ENCODE results near the gene NUP210L.
"Not testable (repeated sequence)": the region's sequence is repeated elsewhere in the genome, so short reads cannot be mapped to it uniquely, and the experiment has no call there.

Gene NUP210L

DNA sequence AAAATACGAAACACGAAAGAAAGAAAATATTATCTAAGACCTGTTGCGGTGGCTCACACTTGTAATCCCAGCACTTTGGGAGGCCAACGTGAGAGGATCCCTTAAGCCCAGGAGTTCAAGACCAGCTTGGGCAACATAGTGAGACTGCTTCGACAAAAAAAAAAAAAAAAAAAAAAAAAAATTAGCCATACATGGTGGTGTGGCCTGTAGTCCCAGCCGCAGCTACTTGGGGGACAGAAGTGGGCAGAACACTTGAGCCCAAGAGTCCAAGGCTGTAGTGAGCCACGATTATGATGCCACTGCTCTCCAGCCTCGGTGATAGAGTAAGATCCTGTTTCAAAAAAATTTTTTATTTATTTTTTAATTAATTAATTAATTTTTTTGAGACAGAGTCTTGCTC is 167.3 kb downstream of the NUP210L start:
- no peak for DNase-seq

DNA sequence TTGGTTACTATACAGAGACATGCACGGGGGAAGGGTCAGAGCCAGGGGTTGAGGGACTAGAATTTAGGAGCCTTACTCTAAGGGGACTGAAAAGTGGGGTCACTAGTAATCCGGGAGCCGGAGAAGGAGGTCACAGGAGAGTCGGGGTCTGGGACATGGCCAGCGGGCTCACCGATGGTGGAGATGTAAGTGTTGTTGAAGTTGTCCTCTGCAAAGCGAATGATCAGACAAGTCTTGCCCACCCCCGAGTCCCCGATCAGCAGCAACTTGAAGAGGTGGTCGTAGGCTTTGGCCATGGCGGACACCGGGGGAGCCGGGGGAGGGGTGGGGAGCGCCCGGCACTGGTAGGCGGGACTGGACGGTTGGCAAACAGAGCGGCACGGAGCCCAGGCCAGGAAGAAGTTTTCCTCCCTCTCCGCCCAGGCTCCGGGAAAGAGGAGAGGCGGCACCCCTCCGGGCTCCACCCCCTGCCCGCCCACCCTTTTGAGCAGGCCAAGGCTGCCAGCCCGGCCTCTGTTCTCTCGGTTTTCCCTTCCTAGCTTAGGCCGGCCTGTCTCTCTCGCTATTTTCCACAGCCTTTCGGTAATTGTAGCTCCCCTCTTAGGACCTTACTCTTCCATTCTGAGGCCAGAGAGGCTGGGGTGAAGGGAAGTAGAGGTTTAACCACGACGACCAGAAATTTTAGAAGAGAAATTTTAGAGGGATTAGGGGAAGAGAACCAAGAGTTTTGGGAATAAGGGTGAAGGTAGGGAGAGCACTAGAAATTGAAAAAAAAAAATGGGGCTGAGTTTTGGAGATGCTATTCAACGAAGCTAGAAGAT is 168.7 kb downstream of the NUP210L start, which contains the start of gene RAB13:
TSS of gene RAB13 (minus strand) at position 399 of the 821 bp plus-strand sequence. CDS start at position 296, 103 bp downstream.
- DNase-seq: peak; percentile 92

DNA sequence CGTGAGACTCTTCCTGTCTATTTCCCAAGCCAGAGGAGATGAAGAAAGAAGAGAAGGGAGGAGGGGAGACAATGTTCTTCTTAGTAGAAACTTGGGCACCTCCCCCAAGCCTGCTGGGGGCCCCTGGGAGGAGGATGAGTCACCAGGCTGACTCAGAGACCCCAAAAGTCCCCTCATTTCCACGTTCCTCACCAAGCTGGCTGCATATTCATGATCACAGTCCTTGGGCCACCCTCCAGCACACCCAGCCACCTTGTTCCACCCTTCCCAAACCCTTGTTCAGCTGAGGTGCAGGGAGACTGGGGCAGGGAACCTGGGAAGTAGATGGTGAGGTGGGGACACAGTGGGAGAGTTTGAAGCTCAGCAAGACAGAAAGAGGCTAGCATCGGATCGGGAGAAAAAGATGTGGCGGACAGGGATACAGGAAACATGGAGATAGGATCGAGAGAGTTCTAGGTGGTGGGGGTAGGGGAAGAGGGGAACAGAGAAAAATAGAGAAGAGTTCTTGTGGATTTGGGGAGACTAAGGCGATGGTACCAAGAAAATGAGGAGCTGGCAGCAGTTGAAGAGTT is 169.4 kb downstream of the NUP210L start:
- DNase-seq: no peak

DNA sequence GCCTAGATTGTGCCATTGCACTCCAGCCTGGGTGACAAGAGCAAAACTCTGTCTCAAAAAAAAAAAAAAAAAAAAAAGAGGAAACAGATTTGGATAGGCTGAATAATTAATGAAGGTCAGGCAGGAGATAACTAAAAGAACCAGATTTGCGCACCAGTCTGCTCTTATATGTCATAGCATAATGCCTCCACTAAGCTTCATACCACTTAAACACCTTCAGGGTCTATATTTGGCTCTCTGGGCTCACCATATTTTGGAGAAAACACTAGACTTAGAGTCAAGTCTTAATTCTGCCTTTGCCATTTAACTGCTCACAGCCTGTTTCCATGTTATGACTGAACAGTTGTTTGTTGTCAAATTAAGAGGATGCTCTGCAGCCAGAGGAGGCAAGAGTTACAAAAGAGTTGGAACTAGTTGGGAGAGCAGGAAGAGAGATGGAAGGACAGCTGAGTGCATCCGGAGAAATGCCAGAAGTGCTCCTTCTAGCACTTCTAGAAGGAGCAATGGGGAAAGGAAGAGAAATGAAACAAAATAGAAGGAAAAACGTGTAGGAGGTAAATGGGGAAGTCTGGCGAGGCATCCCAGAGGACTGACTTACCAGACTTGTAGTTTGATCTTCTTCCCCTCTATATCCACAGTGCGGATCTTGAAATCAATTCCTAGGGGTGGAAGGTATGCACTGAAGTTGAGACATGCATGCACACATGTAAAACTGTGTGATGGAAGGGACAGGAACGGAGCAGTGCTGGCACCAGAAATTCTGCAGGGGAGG is 170.6 kb downstream of the NUP210L start:
- no peak for DNase-seq

DNA sequence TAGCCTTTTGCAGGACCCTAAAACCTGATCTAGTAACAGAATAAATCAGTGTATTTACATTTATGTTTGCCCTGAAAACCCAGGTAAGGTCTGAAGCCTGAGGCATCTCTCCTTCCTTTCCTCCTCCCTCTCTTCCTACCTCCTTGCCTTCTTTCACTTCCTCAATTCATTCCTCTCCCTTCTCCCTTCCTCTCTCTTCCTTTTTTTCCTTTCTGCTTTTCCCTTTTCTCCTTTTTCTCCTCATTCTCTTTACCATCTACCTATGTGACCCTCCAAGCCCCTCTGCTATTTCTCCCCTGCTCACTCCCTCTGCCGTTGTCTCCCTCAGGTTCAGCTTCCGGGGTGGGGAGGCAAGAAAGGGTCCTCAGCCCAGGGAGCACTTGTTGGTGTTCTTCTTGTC is 173.1 kb downstream of the NUP210L start:
- DNase-seq: not testable (repeated sequence)

DNA sequence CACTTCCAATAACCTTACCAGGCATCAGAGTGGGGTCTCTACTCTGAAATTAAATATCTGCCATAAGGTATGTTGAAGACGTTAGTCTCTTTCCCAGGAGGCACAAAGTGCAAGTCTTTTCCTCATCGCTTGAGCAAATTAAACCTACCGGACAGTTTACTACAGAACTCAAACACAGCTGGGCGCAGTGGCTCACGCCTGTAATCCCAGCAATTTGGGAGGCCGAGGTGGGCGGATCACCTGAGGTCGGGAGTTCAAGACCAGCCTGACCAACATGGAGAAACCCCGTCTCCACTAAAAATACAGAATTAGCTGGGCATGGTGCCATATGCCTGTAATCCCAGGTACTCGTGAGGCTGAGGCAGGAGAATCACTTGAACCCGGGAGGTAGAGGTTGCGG is 175.8 kb downstream of the NUP210L start:
- DNase-seq: not testable (repeated sequence)

DNA sequence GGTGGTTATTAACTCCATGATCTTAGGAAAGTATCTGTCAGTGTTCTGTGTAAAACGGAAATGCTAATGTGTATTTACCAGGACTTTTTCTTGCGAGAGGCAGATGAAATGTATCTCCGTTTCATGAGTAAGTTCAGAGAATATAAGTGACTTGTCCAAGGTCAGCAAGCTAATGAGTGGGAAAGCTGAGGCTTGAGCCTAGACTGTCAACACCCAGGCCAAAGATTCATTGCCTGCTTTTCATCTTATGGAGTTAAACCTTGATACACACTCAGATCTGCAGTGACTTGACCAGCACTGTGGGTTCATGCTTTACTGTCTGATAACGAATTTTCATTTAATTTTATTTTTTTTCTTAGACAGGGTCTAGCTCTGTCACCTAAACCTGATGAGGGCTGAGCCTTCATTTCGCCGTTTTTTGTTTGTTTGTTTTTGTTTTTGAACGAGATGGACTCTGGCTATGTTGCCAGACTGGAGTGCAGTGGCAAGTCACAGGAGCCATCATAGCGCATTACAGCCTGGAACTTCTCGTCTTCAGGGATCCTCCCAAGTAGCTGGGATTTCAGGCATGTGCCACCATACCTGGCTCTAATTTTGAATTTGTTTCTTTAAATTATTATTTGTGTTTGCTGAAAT is 176.5 kb downstream of the NUP210L start:
- peak; percentile 62 for DNase-seq

DNA sequence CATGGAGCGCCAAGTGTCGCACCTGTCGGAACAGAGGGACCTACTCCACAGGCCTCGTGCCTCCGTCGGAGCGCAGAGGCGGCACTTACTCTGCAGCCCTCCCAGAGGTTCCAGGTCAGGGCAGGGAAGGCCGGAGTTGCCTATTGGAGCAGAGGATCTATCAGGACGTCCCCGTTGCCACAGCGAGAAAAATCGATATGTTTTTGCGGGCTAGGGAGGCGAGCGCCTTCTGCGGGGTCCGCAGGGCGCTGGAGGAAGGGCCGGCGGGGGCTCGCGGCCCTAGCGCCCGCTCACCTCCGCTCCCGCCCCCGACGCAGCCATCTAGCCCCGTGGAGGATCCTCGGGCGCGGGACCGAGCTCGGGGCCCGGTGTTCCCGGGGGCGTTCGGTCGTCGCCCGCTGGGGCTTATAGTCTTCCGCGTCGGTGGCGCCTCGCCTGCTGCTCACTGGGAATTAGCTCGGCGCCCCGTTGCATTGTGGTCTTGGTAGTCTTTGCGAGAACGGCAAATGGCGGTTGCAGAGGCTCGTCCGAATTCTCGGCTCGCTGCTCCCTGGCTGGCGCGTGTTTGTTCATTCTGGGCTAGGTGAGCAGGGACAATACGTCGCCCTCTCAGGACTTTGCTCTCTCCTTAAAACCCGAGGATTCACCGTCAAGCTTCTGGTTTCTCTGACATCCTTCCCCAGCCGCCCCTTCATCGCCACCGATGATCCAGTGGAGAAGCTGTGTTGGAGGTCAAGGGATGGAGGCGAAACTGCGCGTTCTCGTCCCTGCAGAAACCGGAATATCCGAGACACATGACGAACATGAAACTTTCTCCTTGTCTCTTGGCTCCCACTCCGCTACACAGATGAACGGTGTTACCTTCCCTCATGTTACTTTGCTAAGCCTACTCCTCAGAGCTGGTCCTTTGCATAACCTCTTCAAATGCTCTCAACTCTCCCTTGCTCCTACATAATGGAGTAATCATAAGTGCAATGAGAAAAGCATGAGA is 177.3 kb downstream of the NUP210L start, which contains the start of gene JTB:
TSS of gene JTB (minus strand) at position 425 of the 991 bp plus-strand sequence. CDS start at position 3, 422 bp downstream.
- DNase-seq: peak; percentile 89

DNA sequence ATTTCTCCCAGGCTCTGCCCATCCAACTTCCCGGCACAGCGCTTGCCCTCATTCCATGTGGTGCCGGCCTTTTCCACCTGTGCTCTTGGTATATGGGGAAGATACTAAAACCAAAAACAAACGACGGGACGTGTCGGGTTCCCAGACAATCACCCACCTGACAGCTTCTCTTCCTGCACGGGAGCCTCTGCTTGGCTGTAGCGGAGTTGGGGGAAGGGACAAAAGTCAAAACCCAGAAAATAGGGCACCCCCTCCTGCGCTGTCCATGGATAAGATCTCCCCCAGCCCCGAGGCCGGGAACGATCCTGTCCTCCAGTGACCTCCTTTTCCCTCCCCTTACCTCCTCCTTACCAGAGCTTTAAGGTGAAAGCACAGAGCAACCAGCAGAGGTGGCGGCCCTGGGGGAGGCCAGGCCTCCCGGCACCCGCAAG is 178.0 kb downstream of the NUP210L start:
- no peak for DNase-seq

DNA sequence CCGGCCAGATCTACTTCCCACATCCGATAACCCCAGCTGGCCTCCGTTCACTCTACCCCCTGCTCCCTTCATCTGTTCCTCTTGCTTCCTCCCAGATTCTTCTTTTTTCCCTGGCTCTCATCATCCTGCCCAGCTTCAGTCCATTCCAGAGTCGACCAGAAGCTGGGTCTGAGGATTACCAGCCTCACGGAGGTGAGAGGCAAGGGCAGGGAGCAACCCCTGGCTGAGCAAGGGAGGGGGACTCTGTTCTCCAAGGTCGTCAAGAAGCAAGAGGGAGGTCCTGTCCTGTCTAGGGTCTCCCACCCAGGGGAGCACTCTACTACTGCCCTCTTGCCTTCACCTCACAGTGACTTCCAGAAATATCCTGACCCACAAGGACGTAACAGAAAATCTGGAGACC is 181.3 kb downstream of the NUP210L start:
- no peak for DNase-seq

DNA sequence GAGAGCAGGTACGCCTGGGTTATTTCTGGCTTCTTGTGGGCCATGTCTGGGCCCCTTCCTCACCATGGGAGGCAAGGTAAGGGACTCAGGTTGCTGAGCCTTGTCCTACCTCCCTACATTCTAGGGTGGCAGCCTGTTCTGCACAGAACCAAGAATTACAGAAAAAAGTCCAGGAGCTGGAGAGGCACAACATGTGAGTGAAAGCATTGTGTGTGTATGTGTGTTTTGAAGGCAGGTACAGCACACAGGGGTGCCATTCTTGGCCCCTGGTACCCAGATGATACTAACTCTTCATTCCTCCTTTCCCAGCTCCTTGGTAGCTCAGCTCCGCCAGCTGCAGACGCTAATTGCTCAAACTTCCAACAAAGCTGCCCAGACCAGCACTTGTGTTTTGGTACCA is 181.8 kb downstream of the NUP210L start:
- no peak for DNase-seq

DNA sequence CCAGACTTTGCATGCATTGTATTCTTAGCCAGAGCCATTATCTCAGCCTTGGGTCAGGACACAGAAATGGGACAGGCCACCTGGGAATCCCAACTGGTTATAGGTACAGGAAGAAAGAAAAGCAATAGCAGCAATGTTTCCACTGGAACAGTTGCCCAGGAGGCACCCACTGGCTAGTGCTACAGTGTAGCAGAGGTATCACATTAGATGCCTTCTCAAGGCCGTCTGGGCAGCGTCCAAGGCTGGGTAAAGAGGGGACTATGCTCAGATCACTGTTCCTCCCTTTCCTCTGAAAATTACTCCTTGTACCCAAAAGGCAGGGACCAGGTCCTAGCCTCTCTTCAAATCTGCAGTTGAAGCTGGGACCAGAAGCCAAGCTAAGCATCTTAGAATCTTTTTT is 184.5 kb downstream of the NUP210L start:
- no peak for DNase-seq

DNA sequence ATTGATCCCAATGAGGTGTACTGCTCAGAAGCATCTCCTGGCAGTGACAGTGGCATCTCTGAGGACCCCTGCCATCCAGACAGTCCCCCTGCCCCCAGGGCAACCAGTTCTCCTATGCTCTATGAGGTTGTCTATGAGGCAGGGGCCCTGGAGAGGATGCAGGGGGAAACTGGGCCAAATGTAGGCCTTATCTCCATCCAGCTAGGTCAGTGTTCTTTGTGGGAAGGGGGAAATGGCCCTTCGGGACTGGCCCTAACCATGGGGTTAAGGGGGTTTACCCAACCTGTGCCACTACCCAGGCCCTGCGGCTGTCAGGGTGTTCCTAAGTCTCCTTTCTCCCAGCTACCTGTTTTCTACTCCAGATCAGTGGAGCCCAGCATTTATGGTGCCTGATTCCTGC is 185.9 kb downstream of the NUP210L start:
- DNase-seq: no peak

DNA sequence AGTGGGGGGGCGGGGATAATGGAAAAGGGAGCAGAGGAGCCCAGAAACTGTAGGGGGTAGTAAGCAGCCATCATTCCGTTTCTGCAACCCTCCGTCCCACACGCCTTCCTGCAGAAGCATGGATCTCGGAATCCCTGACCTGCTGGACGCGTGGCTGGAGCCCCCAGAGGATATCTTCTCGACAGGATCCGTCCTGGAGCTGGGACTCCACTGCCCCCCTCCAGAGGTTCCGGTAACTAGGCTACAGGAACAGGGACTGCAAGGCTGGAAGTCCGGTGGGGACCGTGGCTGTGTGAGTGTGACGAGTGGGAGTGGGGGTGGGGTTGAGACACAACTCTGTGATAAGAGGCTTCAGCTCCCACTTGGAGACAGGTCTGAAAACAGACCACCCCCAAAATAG is 186.5 kb downstream of the NUP210L start:
- no peak for DNase-seq

DNA sequence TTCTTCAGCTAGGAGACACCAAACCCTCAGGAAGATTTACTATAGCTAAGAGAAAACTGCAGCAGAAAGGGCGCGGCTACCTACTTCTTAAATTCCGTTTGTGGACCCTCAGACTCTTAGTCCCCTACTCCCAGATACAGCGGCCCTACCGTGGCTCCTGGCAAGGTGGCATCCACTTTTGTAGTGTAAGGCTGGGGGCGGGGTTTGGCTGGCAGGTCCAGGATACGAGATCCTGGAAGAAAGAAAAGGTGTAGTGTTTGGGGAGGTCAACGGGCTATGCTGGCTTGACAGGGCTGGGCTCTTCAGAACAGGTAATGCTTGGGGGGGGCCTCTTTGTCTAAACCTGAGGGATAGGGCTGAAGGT is 186.9 kb downstream of the NUP210L start:
- DNase-seq: no peak

DNA sequence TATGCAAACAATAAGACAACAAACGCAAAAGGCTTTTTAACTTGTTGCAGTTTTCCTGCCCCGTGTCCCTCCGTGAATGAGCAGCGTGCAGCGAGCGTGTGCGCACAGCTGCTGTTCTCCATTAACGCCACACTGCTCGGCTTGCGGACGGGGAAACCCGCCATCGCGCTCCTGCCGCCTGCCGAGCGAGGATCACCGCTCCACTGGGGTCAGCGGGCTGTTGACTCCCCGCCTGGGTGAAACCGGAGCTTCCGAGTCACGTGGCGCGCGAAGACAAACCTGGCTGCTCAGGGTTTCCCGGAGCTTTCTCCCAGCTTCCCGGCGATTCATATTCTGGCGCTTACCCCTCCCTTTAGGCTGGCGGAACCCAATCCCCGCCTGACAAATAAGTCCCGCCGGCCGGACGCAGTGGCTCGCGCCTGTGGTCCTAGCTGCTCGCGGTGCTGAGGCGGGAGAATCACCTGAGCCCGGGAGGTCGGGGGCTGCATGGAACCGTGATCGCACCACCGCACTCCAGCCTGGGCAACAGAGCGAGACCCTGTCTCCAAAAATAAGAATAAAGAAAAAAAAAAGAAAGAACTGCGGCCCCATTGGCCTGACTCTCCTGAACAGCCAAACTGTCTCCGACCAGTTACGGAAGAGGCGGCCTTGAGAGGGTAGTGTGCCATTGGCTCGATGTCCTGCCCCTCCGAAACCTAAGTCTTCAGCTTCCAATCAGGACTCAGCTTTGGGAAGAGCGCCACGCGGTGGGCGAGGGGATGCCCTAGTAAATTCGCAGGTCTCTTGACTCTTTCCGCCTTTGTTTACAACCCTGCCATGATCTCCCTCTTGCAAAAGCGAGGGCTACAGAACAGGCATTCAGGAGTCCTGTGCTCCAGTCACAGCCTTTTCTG is 187.5 kb downstream of the NUP210L start, which contains the start of gene CREB3L4:
TSS of gene CREB3L4 (plus strand) at position 796 of the 893 bp plus-strand sequence. CDS start 624 bp downstream, outside the sequence.
- DNase-seq: peak; percentile 100

DNA sequence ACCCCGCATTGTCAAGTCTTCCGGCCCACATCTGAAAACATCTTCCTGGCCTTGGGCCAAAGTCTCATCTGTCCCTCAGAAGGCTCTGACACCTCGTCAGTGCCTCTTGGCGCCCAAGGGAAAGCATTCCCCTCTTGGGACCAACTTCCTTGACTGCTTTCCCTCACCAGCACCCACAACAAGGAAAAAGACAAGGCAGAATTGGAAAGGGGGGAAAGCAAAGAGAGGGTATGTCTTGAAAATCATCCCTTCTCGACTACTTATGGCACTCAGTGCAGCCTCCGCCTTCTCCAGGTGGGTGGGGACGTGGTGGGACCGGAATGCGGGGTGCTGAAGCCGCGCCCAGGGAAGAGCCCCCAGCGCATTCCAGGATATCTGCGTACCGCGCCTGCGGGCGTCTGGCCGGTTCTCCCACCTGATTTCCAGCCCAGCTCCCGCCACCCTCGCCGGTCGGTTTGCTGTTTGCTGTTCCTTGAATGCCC is 191.0 kb downstream of the NUP210L start:
- no peak for DNase-seq

DNA sequence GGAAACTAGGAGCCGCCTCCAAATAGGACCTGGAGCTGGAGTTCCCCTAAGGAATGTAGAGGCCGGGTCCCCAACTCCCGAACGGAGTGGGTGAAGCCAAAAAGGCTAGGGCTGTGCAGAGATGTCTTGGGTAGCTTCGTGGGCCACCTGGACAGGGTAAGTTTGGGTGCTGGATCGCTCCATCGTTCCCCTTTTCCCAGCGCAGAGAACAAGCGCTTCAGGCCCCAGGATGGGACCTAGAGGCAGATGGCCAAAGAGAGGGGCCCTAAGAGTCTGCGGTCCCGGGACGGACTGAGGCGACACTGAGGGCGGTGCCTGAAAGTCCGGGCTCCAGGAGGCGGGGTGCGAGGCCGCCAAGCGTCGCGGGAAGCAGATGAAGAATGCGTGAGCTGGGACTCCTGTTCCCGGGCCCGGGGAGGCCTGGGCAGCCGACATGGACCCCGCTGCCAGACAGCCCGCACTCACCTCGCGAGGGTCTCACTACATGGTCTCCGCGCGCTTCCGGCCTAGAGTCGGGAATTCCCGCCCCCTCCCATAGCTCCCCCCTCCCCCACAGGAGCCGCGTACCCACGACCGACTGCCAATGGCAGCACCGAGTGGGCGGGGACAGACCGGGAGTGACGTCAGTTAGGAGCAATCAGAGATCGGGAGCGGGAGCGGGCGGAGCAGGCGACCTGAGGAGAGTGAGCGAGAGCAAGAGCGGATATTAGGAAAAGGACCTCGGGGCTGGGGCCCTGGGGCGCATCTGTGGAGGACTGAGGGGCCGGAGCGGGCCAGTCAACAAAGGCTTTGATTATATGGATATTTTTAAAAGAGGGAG is 191.6 kb downstream of the NUP210L start, which contains the start of gene SLC39A1:
TSS of gene SLC39A1 (minus strand) at position 508 of the 820 bp plus-strand sequence. CDS start 822 bp downstream, outside the sequence.
- peak; percentile 99 for DNase-seq
